ENCODE results near the gene E2F3.

- TF ChIP-seq CTCF (IDR thresholded peaks at IDR 0.05) (no peak), POLR2A (IDR thresholded peaks at IDR 0.05) (no peak)
Measured at GRCh38 chr6:20436719-20437118, 35.0 kb downstream of the E2F3 start.
